Calu3 (cell line): ENCODE measurements around the gene PPP2R5B. TPM values are rescaled to one million over a fixed set of nuclear protein-coding genes. Genes with fewer than 3 reads are reported as not detected.

Source experiments
- BruUV-seq: library from RNA; stranded (reverse); fragments of 400-500 nt; replicated peaks from 2 replicates; lab custom pipeline; 2021; lab: Mats Ljungman, UMichigan
- CTCF ChIA-PET: fragments of 300-600 bp; sonication (Branson Sonifier 250); formaldehyde crosslinking; loops from one replicate; lab custom pipeline; 2022; ENCODE audit warnings: antibody characterized with exemption; lab: Charles Lee
- DNase-seq: peaks from one replicate; pipeline ENCODE4 v3.0.0; 2022
- H3K27ac Mint-ChIP-seq: one replicate; pipeline ENCODE4 v1.8.0; 2022; ENCODE audit warnings: mixed read lengths; ENCODE audit not compliant: unreplicated experiment
- H3K27me3 Mint-ChIP-seq: one replicate; pipeline ENCODE4 v1.8.0; 2022; ENCODE audit warnings: mixed read lengths; ENCODE audit not compliant: unreplicated experiment
- H3K36me3 Mint-ChIP-seq: one replicate; pipeline ENCODE4 v1.8.0; 2022; ENCODE audit warnings: mild to moderate bottlenecking, moderate library complexity, mixed read lengths; ENCODE audit not compliant: insufficient read depth, unreplicated experiment
- H3K4me1 Mint-ChIP-seq: one replicate; pipeline ENCODE4 v1.8.0; 2022; ENCODE audit warnings: mild to moderate bottlenecking, low read depth, mixed read lengths; ENCODE audit not compliant: unreplicated experiment
- H3K4me3 Mint-ChIP-seq: one replicate; pipeline ENCODE4 v1.8.0; 2022; ENCODE audit warnings: mild to moderate bottlenecking, low read depth, moderate library complexity, mixed read lengths; ENCODE audit not compliant: unreplicated experiment
- H3K9me3 Mint-ChIP-seq: one replicate; pipeline ENCODE4 v1.8.0; 2022; ENCODE audit warnings: low read depth, mixed read lengths; ENCODE audit not compliant: unreplicated experiment
- CTCF ChIP-seq: fragments of 200-600 bp; IDR thresholded peaks from one replicate; pipeline ENCODE4 v1.8.0; 2022; ENCODE audit warnings: antibody characterized with exemption; ENCODE audit not compliant: unreplicated experiment
- intact Hi-C: fragments of 100-400 bp; cut with micrococcal nuclease; formaldehyde crosslinking; loops from one replicate; pipeline ENCODE4 v1.10.0; 2022; ENCODE audit not compliant: unreplicated experiment
- total RNA-seq: library from RNA; stranded (reverse); gene quantifications from 2 replicates; pipeline ENCODE4 v1.2.3, GENCODE V29; 2022

PPP2R5B gene
- total RNA-seq, 1 experiment from 2014 or later, result 12.2 TPM

- Mint-ChIP-seq H3K27me3 (no peaks in the 10 kb centered on the region), H3K36me3 (peaks cover 58% of the 10 kb centered on the region), H3K4me1 (no peaks in the 10 kb centered on the region), H3K27ac (no peak overlapping the region), H3K9me3 (no peaks in the 10 kb centered on the region), H3K4me3 (no peak overlapping the region)
- TF ChIP-seq CTCF, result no peak
- CTCF ChIA-PET, result no interaction called here
- intact Hi-C loops, result no loop called here
- BruUV-seq, result no TSS peak
- DNase-seq, result no peak
These were observed 13.9 kb upstream of the PPP2R5B start for GRCh38 chr11:64910451-64911093.

- no peak for TF ChIP-seq CTCF
- H3K27ac Mint-ChIP-seq, result no peak overlapping the region
- intact Hi-C loops, result no loop called here
- peaks cover 59% of the 10 kb centered on the region for H3K36me3 Mint-ChIP-seq
- no peaks in the 10 kb centered on the region for H3K27me3 Mint-ChIP-seq
- H3K4me3 Mint-ChIP-seq, result no peak overlapping the region
- H3K9me3 Mint-ChIP-seq, result no peaks in the 10 kb centered on the region
- DNase-seq, result no peak
- CTCF ChIA-PET, result no interaction called here
- no peaks in the 10 kb centered on the region for H3K4me1 Mint-ChIP-seq
- no TSS peak for BruUV-seq
These were observed 13.3 kb upstream of the PPP2R5B start for GRCh38 chr11:64911142-64911541.

- Mint-ChIP-seq H3K4me1 (no peaks in the 10 kb centered on the region), H3K4me3 (no peak overlapping the region), H3K27me3 (no peaks in the 10 kb centered on the region), H3K36me3 (peaks cover 62% of the 10 kb centered on the region), H3K9me3 (no peaks in the 10 kb centered on the region), H3K27ac (no peak overlapping the region)
- BruUV-seq, result no TSS peak
- TF ChIP-seq CTCF, result no peak
- intact Hi-C loops, result no loop called here
- CTCF ChIA-PET, result no interaction called here
- DNase-seq, result no peak
These were observed 12.8 kb upstream of the PPP2R5B start for GRCh38 chr11:64911689-64912088.

- no peak for DNase-seq
- intact Hi-C loops, result no loop called here
- no peak overlapping the region for H3K4me3 Mint-ChIP-seq
- peaks cover 76% of the 10 kb centered on the region for H3K36me3 Mint-ChIP-seq
- TF ChIP-seq CTCF, result no peak
- H3K9me3 Mint-ChIP-seq, result no peaks in the 10 kb centered on the region
- no peaks in the 10 kb centered on the region for H3K27me3 Mint-ChIP-seq
- no peak overlapping the region for H3K27ac Mint-ChIP-seq
- BruUV-seq, result no TSS peak
- CTCF ChIA-PET, result no interaction called here
- H3K4me1 Mint-ChIP-seq, result no peaks in the 10 kb centered on the region
These were observed 11.2 kb upstream of the PPP2R5B start for GRCh38 chr11:64913171-64913727.
